Measurements from ENCODE around the gene SLC8A2. TPM values are rescaled to one million over a fixed set of nuclear protein-coding genes. Genes with fewer than 3 reads are reported as not detected.
"Not testable (repeated sequence)": the region's sequence is repeated elsewhere in the genome, so short reads cannot be mapped to it uniquely, and the experiment has no call there.

Gene SLC8A2
- total RNA-seq, 4 donors from 2014 or later = 0.19 to 1.4 (median 0.47) TPM; not detected in 1

DNA sequence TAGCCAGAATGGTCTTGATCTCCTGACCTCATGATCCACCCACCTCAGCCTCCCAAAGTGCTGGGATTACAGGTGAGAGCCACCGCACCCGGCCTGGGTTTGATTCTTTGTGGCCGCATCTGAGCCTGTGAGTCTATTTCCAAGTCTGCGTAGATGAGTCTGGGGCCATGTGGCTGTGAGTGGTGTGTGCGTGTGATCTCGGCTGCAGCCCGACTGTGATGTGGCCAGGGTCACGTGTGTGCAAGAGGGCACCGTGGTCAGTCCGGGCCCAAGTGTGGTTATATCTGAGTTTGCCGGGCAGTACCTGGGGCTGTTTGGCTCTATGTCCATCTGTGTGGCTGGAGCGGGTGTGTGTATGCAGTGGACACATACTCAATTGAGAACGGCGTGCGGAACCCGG lies 57.8 kb downstream of the SLC8A2 start:
- no peak for TF ChIP-seq CTCF (IDR thresholded peaks at IDR 0.05)
- ATAC-seq (ENCODE audit: low FRiP score) (no peak), DNase-seq (ENCODE audit: low spot score) (no peak)

DNA sequence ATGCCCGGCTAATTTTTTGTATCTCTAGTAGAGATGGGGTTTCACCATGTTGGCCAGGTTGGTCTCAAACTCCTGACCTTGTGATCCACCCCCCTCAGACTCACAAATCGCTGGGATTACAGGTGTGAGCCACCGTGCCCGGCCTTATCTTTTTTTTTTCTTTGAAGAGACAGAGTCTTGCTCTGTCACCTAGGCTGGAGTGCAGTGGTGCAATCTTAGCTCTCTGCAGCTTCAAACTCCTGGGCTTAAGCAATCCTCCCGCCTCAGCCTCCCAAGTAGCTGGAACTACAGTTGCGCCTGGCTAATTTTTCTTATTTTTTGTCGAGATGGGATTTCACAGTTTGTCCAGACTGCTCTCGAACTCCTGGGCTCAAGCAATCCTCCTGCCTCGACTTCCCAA lies 60.0 kb downstream of the SLC8A2 start:
- ATAC-seq (ENCODE audit: low FRiP score); DNase-seq (ENCODE audit: low spot score): not testable (repeated sequence)

DNA sequence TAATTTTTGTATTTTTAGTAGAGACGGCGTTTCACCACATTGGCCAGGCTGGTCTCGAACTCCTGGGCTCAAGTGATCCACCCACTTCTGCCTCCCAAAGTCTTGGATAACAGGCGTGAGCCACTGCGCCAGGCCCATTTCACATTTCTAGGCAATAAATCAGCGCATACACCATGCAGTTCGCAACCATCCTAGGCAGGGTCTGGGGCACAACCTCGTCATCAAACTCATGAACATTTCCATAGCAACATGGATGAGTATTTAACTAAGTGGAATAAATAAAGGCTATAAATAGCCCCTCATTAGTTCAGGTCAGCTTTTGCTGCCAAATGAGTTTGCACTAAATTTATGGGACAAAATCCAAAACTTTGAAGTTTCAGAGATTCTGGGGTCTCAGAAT lies 60.6 kb downstream of the SLC8A2 start:
- DNase-seq (ENCODE audit: low spot score) = no peak
- no peak for TF ChIP-seq CTCF (IDR thresholded peaks at IDR 0.05)
- ATAC-seq (ENCODE audit: low FRiP score) = no peak

GRCh38 chr19:47408156-47408938 lies 63.3 kb downstream of the SLC8A2 start:
- no peak for TF ChIP-seq CTCF (IDR thresholded peaks at IDR 0.05)
- ATAC-seq (ENCODE audit: low FRiP score) = no peak

GRCh38 chr19:47407417-47407774 lies 64.3 kb downstream of the SLC8A2 start:
- no peak for ATAC-seq (ENCODE audit: low FRiP score)
- DNase-seq (ENCODE audit: low spot score) = no peak
- no peak for TF ChIP-seq CTCF (IDR thresholded peaks at IDR 0.05)

More at GRCh38 chr19:47408156-47408938, 63.3 kb downstream of the SLC8A2 start:
- DNase-seq (ENCODE audit: low spot score) = no peak

DNA sequence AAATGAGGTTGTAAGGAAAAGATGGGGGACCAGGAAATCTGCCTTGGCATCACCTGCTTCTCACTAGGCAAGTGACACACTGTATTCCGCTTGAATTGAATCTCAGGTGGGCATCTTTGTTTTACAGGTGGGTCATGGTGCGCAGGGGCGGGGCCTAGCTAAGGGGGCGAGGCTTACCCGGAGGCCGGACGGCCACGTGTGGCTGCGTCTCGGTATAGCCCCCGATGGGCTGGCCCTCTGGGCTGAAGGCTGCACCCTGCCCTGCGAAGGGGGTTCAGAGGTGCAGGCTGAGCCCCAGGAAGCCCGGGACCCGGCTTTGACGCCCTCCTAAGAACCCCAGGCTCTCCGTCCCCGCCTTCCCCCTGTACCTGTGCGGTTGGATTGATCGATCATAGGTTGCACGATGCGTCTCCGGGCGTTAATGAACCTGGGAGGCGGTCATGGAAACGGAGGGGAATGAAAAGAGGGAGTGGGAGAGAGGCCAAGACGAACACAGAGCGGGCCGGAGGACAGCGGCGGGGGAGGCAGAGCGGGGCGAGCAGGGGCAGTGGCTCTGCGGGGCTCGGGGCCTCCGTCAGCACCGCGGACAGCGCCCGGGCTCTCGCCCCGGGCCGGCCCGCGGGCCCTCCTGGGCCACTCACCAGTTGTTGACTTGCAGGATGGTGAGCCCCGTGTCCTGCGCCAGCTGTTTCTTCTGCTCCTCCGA lies 64.8 kb downstream of the SLC8A2 start:
- no peak for ATAC-seq (ENCODE audit: low FRiP score)
- no peak for TF ChIP-seq CTCF (IDR thresholded peaks at IDR 0.05)
- no peak for DNase-seq (ENCODE audit: low spot score)

GRCh38 chr19:47405854-47406417 lies 65.8 kb downstream of the SLC8A2 start:
- TF ChIP-seq CTCF (IDR thresholded peaks at IDR 0.05) = no peak
- DNase-seq (ENCODE audit: low spot score) (no peak), ATAC-seq (ENCODE audit: low FRiP score) (no peak)

All from omental fat pad (tissue), 4 donors.